Stimulated activated CD8-positive, alpha-beta memory T cell treated with anti-CD3 and anti-CD28 coated beads, Interleukin-2, amount 100 ng/mL, for 1 hour (primary cell): Measurements from ENCODE around the gene GSTA1.
"Not testable (repeated sequence)": the region's sequence is repeated elsewhere in the genome, so short reads cannot be mapped to it uniquely, and the experiment has no call there.

ENCODE experiments used
- DNase-seq, 2 donors: peaks; one replicate each; pipeline ENCODE4 v3.0.0-alpha.2; 2020; ENCODE audit warnings: low read depth in 2 of 2

Gene GSTA1

DNA sequence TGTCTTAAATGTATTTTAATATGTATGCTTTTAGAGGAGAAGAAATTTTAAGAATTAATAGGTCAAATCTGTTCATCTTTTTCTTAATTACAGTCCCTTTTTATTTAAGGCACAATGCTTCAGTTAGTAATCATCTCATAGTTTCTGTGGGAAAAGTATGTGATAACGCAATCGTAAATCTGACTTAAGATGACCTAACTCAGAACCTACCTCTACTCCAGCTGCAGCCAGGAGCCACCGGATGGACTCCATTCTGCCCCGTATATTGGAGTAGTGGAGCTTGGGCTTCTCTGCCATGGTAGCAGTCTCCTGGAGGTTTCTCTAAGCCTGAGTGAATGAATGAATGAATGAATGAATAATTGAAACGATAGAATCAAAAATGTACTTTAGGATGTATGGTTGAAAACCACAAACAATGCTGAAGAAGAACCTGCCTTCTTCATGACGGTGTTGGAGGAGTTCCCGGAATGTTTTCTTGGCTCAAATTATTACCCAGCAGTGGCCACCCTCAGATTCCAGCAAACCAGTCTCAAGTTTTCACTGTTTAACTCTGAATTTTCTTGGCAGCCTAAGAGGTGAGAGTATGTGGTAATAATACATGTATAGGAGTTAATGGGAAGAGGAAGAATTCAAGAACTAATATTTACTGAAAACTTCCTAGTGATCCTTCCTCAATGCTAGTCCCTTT lies 45.8 kb downstream of the GSTA1 start:
- DNase-seq, result not testable (repeated sequence)

DNA sequence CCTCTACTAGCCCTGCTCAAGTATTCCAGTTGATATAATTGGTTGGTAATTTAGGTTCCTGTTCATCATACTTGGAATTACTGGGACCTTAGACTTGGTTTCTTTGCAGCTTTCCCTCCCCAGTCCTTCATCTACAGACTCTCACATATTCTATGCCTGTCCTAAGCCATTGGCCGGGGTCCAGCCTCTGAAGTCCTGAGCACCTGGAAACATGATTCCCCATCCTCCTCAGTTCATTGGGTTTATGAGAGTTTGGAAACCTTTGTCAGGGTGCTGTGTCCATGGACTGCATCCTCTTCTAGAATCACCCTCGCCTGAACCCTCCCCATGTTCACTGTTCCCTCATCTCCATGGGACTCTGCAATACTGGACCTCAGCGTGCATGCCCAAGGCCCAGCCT lies 49.2 kb downstream of the GSTA1 start:
- no peak for DNase-seq

DNA sequence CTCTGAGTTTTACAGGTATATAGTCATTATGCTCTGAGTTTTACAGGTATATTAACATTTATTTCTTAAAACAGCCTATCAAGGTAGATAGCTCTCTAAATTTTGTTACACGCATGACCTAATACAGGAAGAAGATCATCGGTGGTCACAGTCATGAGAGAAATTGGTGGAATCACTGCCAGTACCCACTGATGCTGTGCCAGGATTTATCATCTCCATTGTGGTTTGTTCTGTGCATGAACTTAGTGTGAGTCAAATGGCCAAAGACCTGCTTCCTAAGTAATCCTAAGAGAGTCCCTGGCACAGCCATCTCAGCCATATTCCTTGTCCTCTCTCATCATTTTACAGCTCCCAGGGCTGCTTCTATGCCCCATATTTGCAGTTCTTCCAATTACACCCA lies 50.5 kb downstream of the GSTA1 start:
- not testable (repeated sequence) for DNase-seq

DNA sequence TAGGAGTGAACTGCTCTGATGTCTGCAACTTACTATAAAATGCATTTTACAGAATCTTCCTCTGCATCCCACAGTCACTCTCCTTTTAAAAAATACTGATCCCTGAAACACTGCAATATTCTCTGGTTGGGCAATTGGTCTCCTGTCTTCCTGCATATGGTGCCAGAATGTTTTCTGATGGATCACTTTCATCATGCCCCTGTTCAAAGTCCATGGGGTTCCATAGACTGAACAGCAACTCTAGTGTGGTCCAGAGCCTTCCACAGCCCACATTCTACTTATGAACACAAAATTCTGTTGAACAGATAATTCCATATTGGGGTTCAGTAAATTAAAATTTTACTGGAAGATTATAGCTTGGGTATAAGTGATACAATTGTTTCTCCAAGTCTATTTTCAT lies 51.3 kb downstream of the GSTA1 start:
- no peak for DNase-seq

DNA sequence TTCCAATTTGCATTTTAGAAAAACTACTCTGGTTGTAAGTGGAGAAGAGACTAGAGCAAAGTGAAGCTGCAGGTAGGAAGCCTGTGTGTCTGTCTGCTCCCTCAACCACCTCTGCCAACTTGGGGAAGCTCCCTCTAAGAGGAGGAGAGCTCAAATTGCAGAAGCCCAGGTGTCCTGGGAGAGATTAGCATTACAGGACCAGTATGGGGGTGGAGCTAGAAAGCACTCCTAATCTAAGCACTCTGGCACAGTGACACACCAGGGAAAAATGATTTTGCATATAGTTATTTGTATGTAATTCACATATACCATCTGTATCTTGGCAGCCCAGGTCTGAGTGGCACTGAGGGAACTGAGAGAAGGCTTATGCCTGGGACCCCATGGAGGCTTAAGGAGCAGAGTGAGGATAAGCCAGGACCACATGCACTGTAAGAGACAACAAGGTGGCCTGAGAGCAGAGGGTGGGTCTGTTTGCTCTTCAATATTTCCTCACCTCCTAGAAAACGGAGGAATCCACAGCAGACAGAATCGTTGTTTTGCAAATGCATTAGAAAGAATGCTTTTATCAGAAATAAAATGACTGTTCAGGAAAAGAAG lies 54.0 kb downstream of the GSTA1 start:
- DNase-seq, result no peak

DNA sequence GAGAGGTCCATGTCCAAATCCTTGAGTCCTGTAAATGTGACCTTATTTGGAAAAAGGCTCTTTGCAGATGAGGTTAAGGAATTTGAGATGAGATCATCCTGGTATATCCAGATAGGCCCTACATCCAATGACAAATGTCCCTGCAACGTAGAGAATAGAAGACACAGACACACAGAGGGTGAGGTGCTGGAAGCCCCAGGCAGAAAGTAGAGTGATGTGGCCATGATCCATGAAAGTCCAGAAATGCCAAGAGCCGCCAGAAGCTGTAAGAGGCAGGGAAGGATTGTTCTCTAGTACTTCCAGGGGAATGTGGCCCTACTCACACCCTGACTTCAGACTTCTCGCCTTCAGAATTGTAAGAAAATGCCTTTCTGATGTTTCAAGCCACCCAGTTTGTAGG lies 56.3 kb downstream of the GSTA1 start:
- DNase-seq, result not testable (repeated sequence)

DNA sequence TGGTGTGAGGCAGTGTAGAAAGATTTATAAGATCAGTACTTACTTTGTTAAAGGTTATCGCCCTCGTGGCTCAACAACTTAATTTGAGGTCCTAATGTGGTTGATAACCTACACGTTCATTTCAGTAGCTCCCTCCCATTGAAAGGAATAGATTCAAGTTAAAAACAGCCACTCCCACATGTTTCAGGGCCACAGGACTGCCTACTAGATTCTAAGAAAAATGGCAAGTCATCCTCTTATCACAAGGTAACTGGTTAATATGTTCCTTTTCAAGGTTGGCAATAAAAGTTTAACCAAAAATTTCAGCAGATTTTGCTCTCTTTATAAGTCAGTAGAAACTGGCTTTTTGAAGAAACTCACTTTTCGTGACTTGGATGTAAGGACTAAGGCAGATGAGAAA lies 57.4 kb downstream of the GSTA1 start:
- DNase-seq, result no peak

DNA sequence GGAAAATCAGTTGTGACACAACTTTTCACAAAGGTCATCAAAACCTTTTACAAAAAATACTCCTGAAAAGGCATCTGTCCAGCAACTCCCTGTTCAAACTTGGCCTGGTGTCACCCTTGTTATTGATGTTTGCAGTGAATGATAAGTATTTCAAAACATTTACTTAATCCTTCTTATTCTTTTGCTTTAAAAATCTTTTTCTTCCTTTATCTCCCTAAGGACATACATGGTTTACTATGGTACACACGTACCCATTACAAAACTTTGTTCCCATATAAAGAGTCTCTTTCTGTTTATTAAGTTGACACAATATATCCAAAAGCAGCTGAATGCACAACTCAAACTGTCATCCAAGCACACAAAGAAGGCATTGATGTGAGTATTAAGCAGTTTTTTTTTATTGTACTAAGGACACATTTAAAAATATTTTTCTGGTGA lies 57.8 kb downstream of the GSTA1 start:
- DNase-seq, result no peak

DNA sequence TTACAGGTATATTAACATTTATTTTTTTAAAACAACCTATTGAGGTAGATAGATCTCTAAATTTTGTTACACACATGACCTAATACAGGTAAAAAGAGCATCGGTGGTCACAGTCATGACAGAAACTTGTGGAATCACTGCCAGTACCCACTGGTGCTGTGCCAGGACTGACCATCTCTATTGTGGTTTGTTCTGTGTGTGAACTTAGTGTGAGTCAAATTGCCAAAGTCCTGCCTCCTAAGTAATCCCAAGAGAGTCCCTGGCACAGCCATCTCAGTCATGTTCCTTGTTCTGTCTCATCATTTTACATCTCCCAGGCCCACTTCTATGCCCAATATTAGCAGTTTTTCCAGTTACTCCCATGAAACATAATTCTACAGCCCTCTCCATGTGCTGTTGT lies 61.7 kb downstream of the GSTA1 start:
- no peak for DNase-seq
